ENCODE data around the gene SORCS3. TPM values are rescaled to one million over a fixed set of nuclear protein-coding genes. Genes with fewer than 3 reads are reported as not detected.

The SORCS3 gene
- total and polyA plus RNA-seq, 2 donors (not counting 1 experiment from before 2014, with no cell fraction given) = not detected

GRCh38 chr10:104842704-104843103 lies 201.6 kb downstream of the SORCS3 start:
- Mint-ChIP-seq H3K4me1 (no peaks in the 10 kb centered on the region), H3K9me3 (ENCODE audit: insufficient read depth) (no peaks in the 10 kb centered on the region), H3K4me3 (no peak overlapping the region), H3K27me3 (no peaks in the 10 kb centered on the region), H3K27ac (no peak overlapping the region)
- Histone ChIP-seq H3K4me1 (ENCODE audit: control insufficient read depth in 2 of 2, insufficient read depth in 2 of 2, low read length in 2 of 2) (no peaks in the 10 kb centered on the region), H3K79me2 (ENCODE audit: control insufficient read depth, insufficient read depth, low read length) (no peaks in the 10 kb centered on the region), H2AFZ (ENCODE audit: insufficient read depth, low read depth, low read length, poor library complexity, severe bottlenecking) (no peak overlapping the region), H4K20me1 (ENCODE audit: control insufficient read depth, insufficient read depth, low read length, poor library complexity, severe bottlenecking) (no peaks in the 10 kb centered on the region), H3K9me3 (ENCODE audit: control extremely low read depth in 1 of 3, control insufficient read depth in 2 of 3, insufficient read depth in 1 of 3, low read length in 2 of 3) (no peaks in the 10 kb centered on the region), H3K9ac (ENCODE audit: low read length) (no peak overlapping the region), H3K27me3 (replicated peaks in 1 of 4; ENCODE audit: control extremely low read depth in 1 of 4, control insufficient read depth in 3 of 4, insufficient read depth in 4 of 4, low read length in 3 of 4) (no peaks in the 10 kb centered on the region), H3K4me2 (replicated peaks; ENCODE audit: low read depth, low read length, poor library complexity, severe bottlenecking) (no peak overlapping the region), H3K27ac (ENCODE audit: low read length in 2 of 2) (no peak overlapping the region), H3K36me3 (replicated peaks in 1 of 2; ENCODE audit: control extremely low read depth in 1 of 2, control insufficient read depth in 1 of 2, extremely low read depth in 1 of 2, insufficient read depth in 2 of 2, low read length in 1 of 2) (no peaks in the 10 kb centered on the region), H3K4me3 (ENCODE audit: control extremely low read depth in 1 of 5, extremely low read depth in 1 of 5, insufficient read depth in 1 of 5, low read depth in 2 of 5, low read length in 4 of 5) (no peak overlapping the region)
- intact Hi-C loops (cut with micrococcal nuclease) = no loop called here
- WGBS (ENCODE audit: insufficient coverage) = 92% methylated on average over 2 of the region's 3 CpGs
- TF ChIP-seq EZH2 (IDR thresholded peaks at IDR 0.05; ENCODE audit: borderline replicate concordance, insufficient read depth, low read depth, low read length, poor library complexity, severe bottlenecking) = no peak
- TF ChIP-seq, protein P1, sequence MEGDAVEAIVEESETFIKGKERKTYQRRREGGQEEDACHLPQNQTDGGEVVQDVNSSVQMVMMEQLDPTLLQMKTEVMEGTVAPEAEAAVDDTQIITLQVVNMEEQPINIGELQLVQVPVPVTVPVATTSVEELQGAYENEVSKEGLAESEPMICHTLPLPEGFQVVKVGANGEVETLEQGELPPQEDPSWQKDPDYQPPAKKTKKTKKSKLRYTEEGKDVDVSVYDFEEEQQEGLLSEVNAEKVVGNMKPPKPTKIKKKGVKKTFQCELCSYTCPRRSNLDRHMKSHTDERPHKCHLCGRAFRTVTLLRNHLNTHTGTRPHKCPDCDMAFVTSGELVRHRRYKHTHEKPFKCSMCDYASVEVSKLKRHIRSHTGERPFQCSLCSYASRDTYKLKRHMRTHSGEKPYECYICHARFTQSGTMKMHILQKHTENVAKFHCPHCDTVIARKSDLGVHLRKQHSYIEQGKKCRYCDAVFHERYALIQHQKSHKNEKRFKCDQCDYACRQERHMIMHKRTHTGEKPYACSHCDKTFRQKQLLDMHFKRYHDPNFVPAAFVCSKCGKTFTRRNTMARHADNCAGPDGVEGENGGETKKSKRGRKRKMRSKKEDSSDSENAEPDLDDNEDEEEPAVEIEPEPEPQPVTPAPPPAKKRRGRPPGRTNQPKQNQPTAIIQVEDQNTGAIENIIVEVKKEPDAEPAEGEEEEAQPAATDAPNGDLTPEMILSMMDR (IDR thresholded peaks at IDR 0.05) = no peak
- ATAC-seq (ENCODE audit: low read depth) = no peak
- DNase-seq = no peak
- POLR2A ChIA-PET = no interaction called here
- CTCF ChIA-PET = no interaction called here

DNA sequence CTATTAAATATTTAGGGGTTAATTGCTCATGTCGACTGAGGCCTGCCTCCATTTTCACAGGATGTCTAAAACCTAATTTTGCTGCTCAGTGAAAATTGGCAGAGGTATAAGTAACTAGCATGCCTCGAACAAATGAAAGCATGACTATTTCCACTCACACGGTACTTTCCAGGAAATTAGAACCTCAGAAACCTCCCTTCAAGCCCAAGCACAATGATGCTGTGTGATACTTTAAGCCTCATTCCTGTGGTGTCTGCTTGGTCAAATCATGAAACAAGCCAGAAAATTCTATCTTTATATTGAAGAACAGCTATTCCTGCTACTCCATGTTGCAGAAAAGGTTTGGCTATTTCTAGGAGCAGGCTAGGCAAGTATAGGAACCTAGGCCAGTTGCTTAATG lies 203.0 kb downstream of the SORCS3 start:
- no peak overlapping the region for H3K4me3 ChIP-seq (ENCODE audit: control extremely low read depth in 1 of 5, extremely low read depth in 1 of 5, insufficient read depth in 1 of 5, low read depth in 2 of 5, low read length in 4 of 5)
- WGBS (ENCODE audit: insufficient coverage) = no CpG with 5 or more reads among the region's 3 CpGs
- H4K20me1 ChIP-seq (ENCODE audit: control insufficient read depth, insufficient read depth, low read length, poor library complexity, severe bottlenecking) = no peaks in the 10 kb centered on the region
- H3K4me1 ChIP-seq (ENCODE audit: control insufficient read depth in 2 of 2, insufficient read depth in 2 of 2, low read length in 2 of 2) = no peaks in the 10 kb centered on the region
- TF ChIP-seq EZH2 (IDR thresholded peaks at IDR 0.05; ENCODE audit: borderline replicate concordance, insufficient read depth, low read depth, low read length, poor library complexity, severe bottlenecking) = no peak
- TF ChIP-seq, protein P1 (IDR thresholded peaks at IDR 0.05) = no peak
- H3K27me3 Mint-ChIP-seq = no peaks in the 10 kb centered on the region
- ATAC-seq (ENCODE audit: low read depth) (no peak), DNase-seq (no peak)
- no peak overlapping the region for H3K27ac Mint-ChIP-seq
- H3K27me3 ChIP-seq (replicated peaks in 1 of 4; ENCODE audit: control extremely low read depth in 1 of 4, control insufficient read depth in 3 of 4, insufficient read depth in 4 of 4, low read length in 3 of 4) = no peaks in the 10 kb centered on the region
- no peaks in the 10 kb centered on the region for H3K4me1 Mint-ChIP-seq
- POLR2A ChIA-PET = no interaction called here
- intact Hi-C loops (cut with micrococcal nuclease) = no loop called here
- no peak overlapping the region for H3K4me3 Mint-ChIP-seq
- CTCF ChIA-PET = no interaction called here
- H3K9ac ChIP-seq (ENCODE audit: low read length) = no peak overlapping the region
- no peak overlapping the region for H3K4me2 ChIP-seq (replicated peaks; ENCODE audit: low read depth, low read length, poor library complexity, severe bottlenecking)
- no peak overlapping the region for H3K27ac ChIP-seq (ENCODE audit: low read length in 2 of 2)
- H3K36me3 ChIP-seq (replicated peaks in 1 of 2; ENCODE audit: control extremely low read depth in 1 of 2, control insufficient read depth in 1 of 2, extremely low read depth in 1 of 2, insufficient read depth in 2 of 2, low read length in 1 of 2) = no peaks in the 10 kb centered on the region
- no peak overlapping the region for H2AFZ ChIP-seq (ENCODE audit: insufficient read depth, low read depth, low read length, poor library complexity, severe bottlenecking)
- H3K9me3 ChIP-seq (ENCODE audit: control extremely low read depth in 1 of 3, control insufficient read depth in 2 of 3, insufficient read depth in 1 of 3, low read length in 2 of 3) = no peaks in the 10 kb centered on the region
- no peaks in the 10 kb centered on the region for H3K9me3 Mint-ChIP-seq (ENCODE audit: insufficient read depth)
- no peaks in the 10 kb centered on the region for H3K79me2 ChIP-seq (ENCODE audit: control insufficient read depth, insufficient read depth, low read length)

All from B cell (primary cell).